ENCODE data around the gene CLCN7.

GRCh38 chr16:1424028-1424427 lies 50.8 kb downstream of the CLCN7 start:
- TF ChIP-seq, protein P1, sequence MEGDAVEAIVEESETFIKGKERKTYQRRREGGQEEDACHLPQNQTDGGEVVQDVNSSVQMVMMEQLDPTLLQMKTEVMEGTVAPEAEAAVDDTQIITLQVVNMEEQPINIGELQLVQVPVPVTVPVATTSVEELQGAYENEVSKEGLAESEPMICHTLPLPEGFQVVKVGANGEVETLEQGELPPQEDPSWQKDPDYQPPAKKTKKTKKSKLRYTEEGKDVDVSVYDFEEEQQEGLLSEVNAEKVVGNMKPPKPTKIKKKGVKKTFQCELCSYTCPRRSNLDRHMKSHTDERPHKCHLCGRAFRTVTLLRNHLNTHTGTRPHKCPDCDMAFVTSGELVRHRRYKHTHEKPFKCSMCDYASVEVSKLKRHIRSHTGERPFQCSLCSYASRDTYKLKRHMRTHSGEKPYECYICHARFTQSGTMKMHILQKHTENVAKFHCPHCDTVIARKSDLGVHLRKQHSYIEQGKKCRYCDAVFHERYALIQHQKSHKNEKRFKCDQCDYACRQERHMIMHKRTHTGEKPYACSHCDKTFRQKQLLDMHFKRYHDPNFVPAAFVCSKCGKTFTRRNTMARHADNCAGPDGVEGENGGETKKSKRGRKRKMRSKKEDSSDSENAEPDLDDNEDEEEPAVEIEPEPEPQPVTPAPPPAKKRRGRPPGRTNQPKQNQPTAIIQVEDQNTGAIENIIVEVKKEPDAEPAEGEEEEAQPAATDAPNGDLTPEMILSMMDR (IDR thresholded peaks at IDR 0.05; ENCODE audit: poor library complexity, severe bottlenecking): no peak
- TF ChIP-seq TAF1 (IDR thresholded peaks at IDR 0.05; ENCODE audit: low read depth) (no peak), RAD21 (conservative IDR thresholded peaks at IDR 0.05) (no peak), EP300 (conservative IDR thresholded peaks at IDR 0.05; ENCODE audit: poor library complexity, severe bottlenecking) (no peak)
